CD14-positive monocyte (primary cell): ENCODE data around the gene MATCAP1. TPM values are rescaled to one million over a fixed set of nuclear protein-coding genes. Genes with fewer than 3 reads are reported as not detected.

Experiments used
- DNase-seq, 3 donors: peaks; one replicate each; pipeline ENCODE4 v3.0.0-alpha.2; 2011 to 2022
- H2AFZ ChIP-seq: 2 replicates; pipeline ENCODE4 v1.6.0; 2012; ENCODE audit warnings: mild to moderate bottlenecking, low read depth, low read length, inconsistent platforms; ENCODE audit not compliant: insufficient read depth, poor library complexity, severe bottlenecking
- H3K27ac ChIP-seq, 2 donors: 1 replicate in 1 of 2; 2 replicates in 1 of 2; pipeline ENCODE4 v1.5.1; 2012 to 2013; ENCODE audit warnings: low read length in 2 of 2, control low read depth in 1 of 2, inconsistent platforms in 1 of 2, low read depth in 1 of 2, mild to moderate bottlenecking in 1 of 2
- H3K27me3 ChIP-seq, 2 donors: one replicate each; pipeline versions ENCODE4 v1.6.0 to v1.6.1; 2011 to 2013; ENCODE audit warnings: low read length in 2 of 2; ENCODE audit not compliant: control insufficient read depth in 2 of 2, insufficient read depth in 2 of 2
- H3K36me3 ChIP-seq, 2 donors: replicated peaks in 1 of 2; 1 replicate in 1 of 2; 2 replicates in 1 of 2; pipeline versions ENCODE4 v1.5.1 to v1.6.1; 2012 to 2013; ENCODE audit warnings: low read length in 2 of 2, control low read depth in 1 of 2, inconsistent platforms in 1 of 2, mild to moderate bottlenecking in 1 of 2; ENCODE audit not compliant: insufficient read depth in 2 of 2, control insufficient read depth in 1 of 2
- H3K4me1 ChIP-seq, 2 donors: 1 replicate in 1 of 2; 2 replicates in 1 of 2; pipeline versions ENCODE4 v1.5.1 to v1.6.1; 2012 to 2013; ENCODE audit warnings: low read length in 2 of 2, control low read depth in 1 of 2, inconsistent platforms in 1 of 2, mild to moderate bottlenecking in 1 of 2, moderate library complexity in 1 of 2; ENCODE audit not compliant: insufficient read depth in 2 of 2, control insufficient read depth in 1 of 2
- H3K4me2 ChIP-seq: replicated peaks from 2 replicates; pipeline ENCODE3; 2012; ENCODE audit warnings: low read length, moderate library complexity, mild to moderate bottlenecking; ENCODE audit not compliant: poor library complexity, severe bottlenecking; ENCODE audit errors: extremely low read depth
- H3K4me3 ChIP-seq, 3 experiments: fragments of 200-600 bp in 1 of 3; sonication (generic) in 1 of 3; replicated peaks in 1 of 3; 1 replicate in 2 of 3; 2 replicates in 1 of 3; pipeline ENCODE4 v1.5.1; 2011 to 2013; ENCODE audit warnings: low read length in 3 of 3, mild to moderate bottlenecking in 3 of 3, control low read depth in 2 of 3, low read depth in 2 of 3, inconsistent platforms in 1 of 3, moderate library complexity in 1 of 3
- H3K79me2 ChIP-seq: 2 replicates; pipeline ENCODE4 v1.6.0; 2012; ENCODE audit warnings: mild to moderate bottlenecking, control low read depth, inconsistent platforms, low read length, moderate library complexity; ENCODE audit not compliant: insufficient read depth
- H3K9ac ChIP-seq: 2 replicates; pipeline ENCODE4 v1.6.0; 2017; ENCODE audit warnings: low read length, mild to moderate bottlenecking; ENCODE audit not compliant: insufficient read depth, poor library complexity, severe bottlenecking
- H3K9me3 ChIP-seq, 2 donors: replicated peaks in 1 of 2; 1 replicate in 1 of 2; 2 replicates in 1 of 2; pipeline versions ENCODE4 v1.5.1 to v1.6.1; 2012 to 2013; ENCODE audit warnings: low read length in 2 of 2, control low read depth in 1 of 2; ENCODE audit not compliant: control insufficient read depth in 1 of 2, insufficient read depth in 1 of 2
- H4K20me1 ChIP-seq: 2 replicates; pipeline ENCODE4 v1.6.0; 2012; ENCODE audit warnings: mild to moderate bottlenecking, low read length, control low read depth, moderate library complexity; ENCODE audit not compliant: insufficient read depth
- H3K27ac Mint-ChIP-seq, 7 donors: one replicate each; pipeline ENCODE4 v1.8.0; 2020; ENCODE audit warnings: mild to moderate bottlenecking in 7 of 7, mixed read lengths in 7 of 7, moderate library complexity in 6 of 7, inconsistent platforms in 2 of 7
- H3K27me3 Mint-ChIP-seq, 3 donors: one replicate each; pipeline ENCODE4 v1.8.0; 2021 to 2022; ENCODE audit warnings: low read depth in 3 of 3, mild to moderate bottlenecking in 3 of 3, mixed read lengths in 3 of 3, moderate library complexity in 3 of 3, inconsistent platforms in 1 of 3
- H3K36me3 Mint-ChIP-seq, 2 donors: one replicate each; pipeline ENCODE4 v1.8.0; 2020; ENCODE audit warnings: mixed read lengths in 2 of 2, inconsistent platforms in 1 of 2, mild to moderate bottlenecking in 1 of 2
- H3K4me1 Mint-ChIP-seq: one replicate; pipeline ENCODE4 v1.8.0; 2020; ENCODE audit warnings: mild to moderate bottlenecking, mixed read lengths
- H3K4me3 Mint-ChIP-seq, 2 donors: one replicate each; pipeline ENCODE4 v1.8.0; 2020; ENCODE audit warnings: mild to moderate bottlenecking in 2 of 2, mixed read lengths in 2 of 2, moderate library complexity in 1 of 2
- H3K9me3 Mint-ChIP-seq, 7 donors: one replicate each; pipeline ENCODE4 v1.8.0; 2020 to 2022; ENCODE audit warnings: mixed read lengths in 7 of 7, mild to moderate bottlenecking in 6 of 7, moderate library complexity in 6 of 7, inconsistent platforms in 2 of 7
- WGBS: methylation state at CpG from one replicate; pipeline ENCODE4 v1.1.5; 2013; ENCODE audit warnings: missing lambda C conversion rate; ENCODE audit not compliant: insufficient coverage; 5-methylcytosine and 5-hydroxymethylcytosine counted together
- intact Hi-C, 2 donors: fragments of 100-400 bp; cut with micrococcal nuclease; formaldehyde crosslinking; loops; one replicate each; pipeline versions ENCODE4 v1.15.0 to v1.15.1; 2023
- polyA plus RNA-seq, 3 donors: library from polyadenylated mRNA; depleted of rRNA in 1 of 3; unstranded in 2 of 3; stranded (reverse) in 1 of 3; fragments of 300-500 nt in 2 of 3; fragments of >200 nt in 1 of 3; fragmentation: Illumina TruSeq in 2 of 3; gene quantifications; 1 replicate in 2 of 3; 2 replicates in 1 of 3; pipeline ENCODE4 v1.2.3, GENCODE V29; 2012 to 2021
- TF ChIP-seq, protein P1 (sequence below): fragments of 200-600 bp; IDR thresholded peaks from one replicate; pipeline ENCODE4 v1.8.0; 2022; ENCODE audit warnings: antibody characterized with exemption, mild to moderate bottlenecking

Gene MATCAP1
- polyA plus RNA-seq, 3 donors, result 0.58 to 43.3 (median 0.99) TPM

GRCh38 chr16:67157106-67157748 is 26.5 kb downstream of the MATCAP1 start:
- TF ChIP-seq, protein P1, sequence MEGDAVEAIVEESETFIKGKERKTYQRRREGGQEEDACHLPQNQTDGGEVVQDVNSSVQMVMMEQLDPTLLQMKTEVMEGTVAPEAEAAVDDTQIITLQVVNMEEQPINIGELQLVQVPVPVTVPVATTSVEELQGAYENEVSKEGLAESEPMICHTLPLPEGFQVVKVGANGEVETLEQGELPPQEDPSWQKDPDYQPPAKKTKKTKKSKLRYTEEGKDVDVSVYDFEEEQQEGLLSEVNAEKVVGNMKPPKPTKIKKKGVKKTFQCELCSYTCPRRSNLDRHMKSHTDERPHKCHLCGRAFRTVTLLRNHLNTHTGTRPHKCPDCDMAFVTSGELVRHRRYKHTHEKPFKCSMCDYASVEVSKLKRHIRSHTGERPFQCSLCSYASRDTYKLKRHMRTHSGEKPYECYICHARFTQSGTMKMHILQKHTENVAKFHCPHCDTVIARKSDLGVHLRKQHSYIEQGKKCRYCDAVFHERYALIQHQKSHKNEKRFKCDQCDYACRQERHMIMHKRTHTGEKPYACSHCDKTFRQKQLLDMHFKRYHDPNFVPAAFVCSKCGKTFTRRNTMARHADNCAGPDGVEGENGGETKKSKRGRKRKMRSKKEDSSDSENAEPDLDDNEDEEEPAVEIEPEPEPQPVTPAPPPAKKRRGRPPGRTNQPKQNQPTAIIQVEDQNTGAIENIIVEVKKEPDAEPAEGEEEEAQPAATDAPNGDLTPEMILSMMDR, result no peak
- H3K4me1 Mint-ChIP-seq, result peaks cover 55% of the 10 kb centered on the region
- peaks cover 45 to 55% of the 10 kb centered on the region in 2 donors for H3K4me1 ChIP-seq
- no peak overlapping the region for H3K4me2 ChIP-seq
- peaks cover 80% of the 10 kb centered on the region for H4K20me1 ChIP-seq
- H3K27ac Mint-ChIP-seq, result peak overlapping the region in 1 of 7 donors; percentile 26
- no peak overlapping the region for H2AFZ ChIP-seq
- peak overlapping the region in 1 of 2 donors; percentile 47 for H3K4me3 Mint-ChIP-seq
- peaks cover 0 to 9% (median 4%) of the 10 kb centered on the region in 7 donors for H3K9me3 Mint-ChIP-seq
- H3K27me3 ChIP-seq, result peaks cover 5 to 43% of the 10 kb centered on the region in 2 donors
- no peak for DNase-seq
- no peak overlapping the region for H3K9ac ChIP-seq
- intact Hi-C loops, result loop anchor here (5.0 kb wide), 2 partner anchors 140 to 200 kb away; no protein-coding TSS in a partner anchor
- no peaks in the 10 kb centered on the region for H3K79me2 ChIP-seq
- H3K27ac ChIP-seq, result no peak overlapping the region
- H3K27me3 Mint-ChIP-seq, result peaks cover 50 to 63% (median 52%) of the 10 kb centered on the region in 3 donors
- H3K36me3 ChIP-seq, result no peaks in the 10 kb centered on the region
- 88% methylated on average over 5 of the region's 7 CpGs for WGBS
- H3K9me3 ChIP-seq, result peaks cover 0 to 9% of the 10 kb centered on the region in 2 donors
- peaks cover 7% of the 10 kb centered on the region in 2 donors for H3K36me3 Mint-ChIP-seq
- H3K4me3 ChIP-seq, result no peak overlapping the region

DNA sequence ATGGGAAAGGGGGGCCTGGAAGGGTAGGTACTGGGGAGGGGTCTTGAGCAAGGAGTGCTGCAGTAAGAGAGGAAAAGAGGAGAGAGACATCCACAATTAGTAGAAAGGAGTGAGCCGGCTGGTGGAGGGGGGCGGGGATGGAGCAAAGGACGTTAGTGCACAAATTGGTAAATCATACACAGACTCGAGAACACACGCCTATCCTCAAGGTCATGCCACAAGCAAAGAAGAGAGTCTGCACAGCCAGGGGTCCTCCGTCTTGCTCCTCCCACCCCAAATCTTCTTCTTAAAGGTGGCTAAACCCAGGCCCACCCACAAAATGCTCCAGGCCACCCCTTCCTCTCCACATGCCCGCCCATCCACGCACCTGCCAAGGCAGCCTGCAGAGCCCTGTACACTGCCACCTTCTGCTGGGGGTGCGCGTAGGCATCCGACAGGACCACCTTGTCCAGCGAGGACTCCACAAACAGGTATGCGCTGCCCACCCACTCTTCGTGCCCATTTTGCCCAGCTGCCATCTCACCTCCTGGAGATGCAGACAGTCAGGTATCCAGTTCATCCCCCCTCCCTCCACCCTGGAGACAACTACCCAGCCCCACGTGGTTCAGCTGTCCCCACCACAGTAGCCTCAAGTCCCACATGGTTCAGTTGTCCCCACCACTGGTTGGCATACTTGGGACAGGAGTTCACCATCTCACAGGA is 27.5 kb downstream of the MATCAP1 start:
- H3K9me3 ChIP-seq, result peaks cover 0 to 3% of the 10 kb centered on the region in 2 donors
- H3K27me3 ChIP-seq, result peaks cover 5 to 43% of the 10 kb centered on the region in 2 donors
- no peak overlapping the region for H3K4me2 ChIP-seq
- intact Hi-C loops, result loop anchor here (5.0 kb wide), 2 partner anchors 139 to 199 kb away; no protein-coding TSS in a partner anchor
- H4K20me1 ChIP-seq, result peaks cover 76% of the 10 kb centered on the region
- H3K36me3 ChIP-seq, result no peaks in the 10 kb centered on the region
- H3K27ac Mint-ChIP-seq, result no peak overlapping the region
- peaks cover 51 to 63% (median 52%) of the 10 kb centered on the region in 3 donors for H3K27me3 Mint-ChIP-seq
- H3K9me3 Mint-ChIP-seq, result peaks cover 0 to 8% (median 3%) of the 10 kb centered on the region in 7 donors
- H3K4me1 ChIP-seq, result peaks cover 36 to 46% of the 10 kb centered on the region in 2 donors
- WGBS, result 82% methylated on average over 13 of the region's 15 CpGs
- H3K4me3 Mint-ChIP-seq, result peak overlapping the region in 1 of 2 donors; percentile 42
- peaks cover 6% of the 10 kb centered on the region in 2 donors for H3K36me3 Mint-ChIP-seq
- no peak overlapping the region for H3K4me3 ChIP-seq
- no peak overlapping the region for H3K9ac ChIP-seq
- TF ChIP-seq, protein P1, result no peak
- DNase-seq, result no peak
- no peaks in the 10 kb centered on the region for H3K79me2 ChIP-seq
- H2AFZ ChIP-seq, result no peak overlapping the region
- H3K27ac ChIP-seq, result no peak overlapping the region
- peaks cover 49% of the 10 kb centered on the region for H3K4me1 Mint-ChIP-seq
